ENCODE data around the gene OR6J1. TPM values are rescaled to one million over a fixed set of nuclear protein-coding genes. Genes with fewer than 3 reads are reported as not detected.

OR6J1 gene
- total and polyA plus RNA-seq, 9 of the 15 experiments (the other 6 are each of a cell fraction or from before 2014, with no cell fraction given), result not detected

DNA sequence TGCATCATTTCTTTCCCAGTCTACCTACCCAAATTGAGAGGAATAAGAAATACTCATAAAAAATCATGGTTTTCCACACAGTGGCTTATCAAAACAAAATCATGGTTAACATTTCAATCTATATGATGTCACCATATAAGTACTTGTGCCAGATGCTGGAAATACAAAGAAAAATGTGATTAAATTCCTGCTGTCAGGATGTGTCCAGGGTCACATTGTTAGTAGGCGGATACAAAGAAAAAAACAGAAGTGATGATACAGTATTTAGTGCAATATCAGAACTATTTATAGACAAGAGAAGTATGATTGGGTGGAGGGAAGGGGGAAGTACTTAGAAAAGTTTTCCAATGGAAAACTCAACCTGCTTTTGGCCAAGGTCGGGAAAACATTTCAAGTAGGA is 47.0 kb upstream of the OR6J1 start:
- Histone ChIP-seq H3K4me2 (ENCODE audit: insufficient read depth, low read length) (no peak overlapping the region), H3K27me3 (ENCODE audit: control insufficient read depth in 2 of 2, insufficient read depth in 2 of 2, low read length in 2 of 2) (no peaks in the 10 kb centered on the region), H3K36me3 (ENCODE audit: control insufficient read depth, insufficient read depth, low read length) (no peaks in the 10 kb centered on the region), H3K4me3 (no peak overlapping the region), H2AFZ (ENCODE audit: low read depth, low read length) (no peak overlapping the region), H3K9me1 (ENCODE audit: control insufficient read depth, insufficient read depth, low read length) (no peaks in the 10 kb centered on the region), H3K27ac (ENCODE audit: extremely low read depth, low read depth, low read length) (no peak overlapping the region), H4K20me1 (replicated peaks; ENCODE audit: control insufficient read depth, insufficient read depth, low read length) (no peaks in the 10 kb centered on the region), H3K9ac (ENCODE audit: insufficient read depth in 1 of 2, low read depth in 2 of 2, low read length in 2 of 2) (no peak overlapping the region), H3K4me1 (replicated peaks in 1 of 2; ENCODE audit: control insufficient read depth in 2 of 2, insufficient read depth in 2 of 2, low read length in 2 of 2) (no peaks in the 10 kb centered on the region; a peak in 1 of 5 replicates), H3K79me2 (ENCODE audit: control insufficient read depth, insufficient read depth, low read length) (no peaks in the 10 kb centered on the region), H3K9me3 (replicated peaks; ENCODE audit: control insufficient read depth, insufficient read depth, low read depth, low read length) (peaks cover 2% of the 10 kb centered on the region; the same call in 1 of the 2 replicates)
- ATAC-seq (no peak), FAIRE-seq (no peak), DNase-seq (ENCODE audit: extremely low read depth in 1 of 4, low spot score in 3 of 4) (no peak)
- POLR2A ChIA-PET, result no interaction called here
- 39% methylated on average over 2 of the region's 2 CpGs for WGBS (ENCODE audit: insufficient coverage, low coverage, missing lambda C conversion rate)
- CTCF ChIA-PET (ENCODE audit: low intra/inter-chr PET ratio), result no interaction called here
- in situ Hi-C loops (cut with MboI), result no loop called here
- no TSS peak for BruUV-seq (replicated peaks)
- TF ChIP-seq, protein P1, sequence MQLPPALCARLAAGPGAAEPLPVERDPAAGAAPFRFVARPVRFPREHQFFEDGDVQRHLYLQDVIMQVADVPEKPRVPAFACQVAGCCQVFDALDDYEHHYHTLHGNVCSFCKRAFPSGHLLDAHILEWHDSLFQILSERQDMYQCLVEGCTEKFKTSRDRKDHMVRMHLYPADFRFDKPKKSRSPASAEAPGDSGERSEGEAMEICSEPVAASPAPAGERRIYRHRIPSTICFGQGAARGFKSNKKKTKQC (CRISPR knock-in tag; IDR thresholded peaks at IDR 0.05), result no peak
- no peak for TF ChIP-seq FOXA1 (IDR thresholded peaks at IDR 0.05; ENCODE audit: borderline replicate concordance)
- TF ChIP-seq, protein P2, sequence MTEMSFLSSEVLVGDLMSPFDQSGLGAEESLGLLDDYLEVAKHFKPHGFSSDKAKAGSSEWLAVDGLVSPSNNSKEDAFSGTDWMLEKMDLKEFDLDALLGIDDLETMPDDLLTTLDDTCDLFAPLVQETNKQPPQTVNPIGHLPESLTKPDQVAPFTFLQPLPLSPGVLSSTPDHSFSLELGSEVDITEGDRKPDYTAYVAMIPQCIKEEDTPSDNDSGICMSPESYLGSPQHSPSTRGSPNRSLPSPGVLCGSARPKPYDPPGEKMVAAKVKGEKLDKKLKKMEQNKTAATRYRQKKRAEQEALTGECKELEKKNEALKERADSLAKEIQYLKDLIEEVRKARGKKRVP (CRISPR knock-in tag; IDR thresholded peaks at IDR 0.05), result no peak
- TF ChIP-seq, protein P3, sequence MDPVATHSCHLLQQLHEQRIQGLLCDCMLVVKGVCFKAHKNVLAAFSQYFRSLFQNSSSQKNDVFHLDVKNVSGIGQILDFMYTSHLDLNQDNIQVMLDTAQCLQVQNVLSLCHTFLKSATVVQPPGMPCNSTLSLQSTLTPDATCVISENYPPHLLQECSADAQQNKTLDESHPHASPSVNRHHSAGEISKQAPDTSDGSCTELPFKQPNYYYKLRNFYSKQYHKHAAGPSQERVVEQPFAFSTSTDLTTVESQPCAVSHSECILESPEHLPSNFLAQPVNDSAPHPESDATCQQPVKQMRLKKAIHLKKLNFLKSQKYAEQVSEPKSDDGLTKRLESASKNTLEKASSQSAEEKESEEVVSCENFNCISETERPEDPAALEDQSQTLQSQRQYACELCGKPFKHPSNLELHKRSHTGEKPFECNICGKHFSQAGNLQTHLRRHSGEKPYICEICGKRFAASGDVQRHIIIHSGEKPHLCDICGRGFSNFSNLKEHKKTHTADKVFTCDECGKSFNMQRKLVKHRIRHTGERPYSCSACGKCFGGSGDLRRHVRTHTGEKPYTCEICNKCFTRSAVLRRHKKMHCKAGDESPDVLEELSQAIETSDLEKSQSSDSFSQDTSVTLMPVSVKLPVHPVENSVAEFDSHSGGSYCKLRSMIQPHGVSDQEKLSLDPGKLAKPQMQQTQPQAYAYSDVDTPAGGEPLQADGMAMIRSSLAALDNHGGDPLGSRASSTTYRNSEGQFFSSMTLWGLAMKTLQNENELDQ (CRISPR knock-in tag; IDR thresholded peaks at IDR 0.05; ENCODE audit: borderline replicate concordance), result no peak
- TF ChIP-seq ZZZ3 (IDR thresholded peaks at IDR 0.05), result no peak
- TF ChIP-seq ZKSCAN1 (IDR thresholded peaks at IDR 0.05; ENCODE audit: low read depth, low read length), result no peak
- TF ChIP-seq, protein P4, sequence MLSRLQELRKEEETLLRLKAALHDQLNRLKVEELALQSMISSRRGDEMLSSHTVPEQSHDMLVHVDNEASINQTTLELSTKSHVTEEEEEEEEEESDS (CRISPR knock-in tag; IDR thresholded peaks at IDR 0.05), result no peak
- no peak for TF ChIP-seq HDAC8 (tag; IDR thresholded peaks at IDR 0.05)
- TF ChIP-seq ZNF668 (CRISPR knock-in tag; IDR thresholded peaks at IDR 0.05), result no peak
- TF ChIP-seq COPS2 (conservative IDR thresholded peaks at IDR 0.05), result no peak
- no peak for TF ChIP-seq SPI1 (IDR thresholded peaks at IDR 0.05; ENCODE audit: borderline replicate concordance, low read depth, low read length)
- no peak for TF ChIP-seq ZNF282 (CRISPR knock-in tag; IDR thresholded peaks at IDR 0.05)
- no peak for TF ChIP-seq DEAF1 (CRISPR knock-in tag; IDR thresholded peaks at IDR 0.05)
- intact Hi-C loops (cut with micrococcal nuclease), result no loop called here
